Activated naive CD4-positive, alpha-beta T cell treated with anti-CD3 and anti-CD28 coated beads, Interleukin-2, amount 50 U/mL, for 72 hours (primary cell): ENCODE data around the gene ZNF335. TPM values are rescaled to one million over a fixed set of nuclear protein-coding genes. Genes with fewer than 3 reads are reported as not detected.
"Not testable (repeated sequence)": the region's sequence is repeated elsewhere in the genome, so short reads cannot be mapped to it uniquely, and the experiment has no call there.

Source experiments
- ATAC-seq, 2 donors: fragments of 150-1000 bp; cut with Tn5 transposase; 2 replicates each; pipeline ENCODE4 v1.10.0; 2021; ENCODE audit warnings: mild to moderate bottlenecking in 2 of 2, moderate library complexity in 2 of 2
- DNase-seq, 2 donors: peaks; one replicate each; pipeline ENCODE4 v3.0.0; 2021 to 2022; ENCODE audit warnings: low spot score in 2 of 2
- H3K27ac Mint-ChIP-seq, 2 donors: one replicate each; pipeline ENCODE4 v1.8.0; 2022; ENCODE audit warnings: mild to moderate bottlenecking in 2 of 2, mixed read lengths in 2 of 2
- H3K36me3 Mint-ChIP-seq, 2 donors: one replicate each; pipeline ENCODE4 v1.8.0; 2022; ENCODE audit warnings: mixed read lengths in 2 of 2
- H3K9me3 Mint-ChIP-seq, 2 donors: one replicate each; pipeline ENCODE4 v1.8.0; 2022; ENCODE audit warnings: mixed read lengths in 2 of 2
- total RNA-seq, 2 donors: library from RNA; stranded (reverse); gene quantifications; one replicate each; pipeline ENCODE4 v1.2.3, GENCODE V29; 2022

The ZNF335 gene
- total RNA-seq, 2 donors from 2014 or later: 31.0 to 62.6 TPM

DNA sequence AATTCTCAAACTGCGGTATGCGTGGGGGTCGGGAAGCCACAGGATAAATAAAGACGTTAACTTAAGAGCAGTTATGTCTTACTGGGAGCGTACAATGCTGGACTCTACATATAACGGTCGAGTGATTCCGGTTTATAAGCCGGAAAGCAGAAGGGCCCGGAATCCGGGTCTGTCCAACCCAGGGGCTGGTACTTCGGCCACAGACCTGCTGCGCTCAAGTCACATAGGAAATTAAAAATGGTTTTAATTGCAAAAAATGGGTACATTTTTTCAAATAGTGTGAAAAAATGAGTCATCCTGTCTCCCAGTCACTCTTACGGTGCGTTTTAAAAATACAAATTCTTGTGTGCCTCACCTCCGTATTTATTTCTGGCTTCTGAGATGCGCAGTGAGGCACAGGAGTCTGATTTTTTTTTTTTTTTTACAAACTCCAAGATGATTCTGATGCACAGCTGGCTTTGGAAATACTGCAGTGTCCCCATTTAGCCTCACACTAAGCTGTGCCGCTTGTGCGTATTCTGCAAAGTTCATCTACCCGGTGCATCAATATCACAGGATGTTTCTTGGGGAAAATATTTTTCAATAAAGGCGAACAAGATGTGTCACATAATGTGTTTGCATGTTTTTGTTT lies 36.5 kb downstream of the ZNF335 start:
- Mint-ChIP-seq H3K9me3 (no peaks in the 10 kb centered on the region), H3K36me3 (peaks cover 5 to 24% of the 10 kb centered on the region in 2 donors), H3K27ac (peak overlapping the region; percentile 93 to 96)
- DNase-seq (no peak), ATAC-seq (no peak)

DNA sequence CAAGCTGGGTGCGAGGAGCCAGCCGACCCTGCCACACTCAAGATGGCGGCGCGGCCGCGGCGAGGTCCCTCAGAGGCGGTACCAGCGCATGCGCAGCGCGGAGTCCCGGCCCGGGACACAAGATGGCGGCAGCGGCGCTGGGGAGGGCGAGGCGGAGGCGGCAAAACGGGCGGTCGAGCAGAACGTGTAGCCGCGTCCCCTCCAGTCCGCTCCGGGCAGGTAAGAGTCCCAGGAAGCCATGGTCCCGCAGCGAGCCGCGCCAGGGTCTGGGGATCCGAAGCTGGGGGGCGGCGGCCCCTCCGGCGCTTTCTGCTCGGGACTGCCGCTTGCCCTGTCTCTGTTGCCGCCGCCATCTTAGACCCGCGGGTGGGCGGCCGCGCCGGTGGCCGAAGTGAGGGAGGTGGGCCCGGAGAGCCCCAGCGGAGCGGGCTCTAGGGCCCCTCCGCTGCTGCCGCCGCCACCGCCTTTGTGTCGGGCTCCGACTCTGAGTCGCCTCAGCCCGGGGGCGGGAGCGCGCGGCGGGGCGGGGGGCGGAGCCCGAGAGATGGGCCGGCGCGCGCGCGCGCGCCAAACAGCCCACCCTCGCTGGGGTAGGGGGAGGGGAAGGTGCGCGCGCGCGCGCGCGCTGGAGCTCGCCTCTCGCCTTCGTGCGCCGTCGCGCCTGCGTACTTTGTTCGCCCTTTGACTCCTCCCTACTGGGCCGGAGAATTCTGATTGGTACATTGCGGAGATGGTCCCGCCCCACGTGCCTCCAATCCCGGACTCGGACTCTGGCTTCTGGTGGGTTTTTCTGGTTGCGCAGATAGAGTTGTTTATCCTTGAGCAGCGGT lies 37.2 kb downstream of the ZNF335 start, which contains the start of gene PCIF1:
TSS of gene PCIF1 (plus strand) at position 98 of the 830 bp plus-strand sequence. CDS start 4,317 bp downstream, outside the sequence.
- peaks cover 5 to 24% of the 10 kb centered on the region in 2 donors for H3K36me3 Mint-ChIP-seq

DNA sequence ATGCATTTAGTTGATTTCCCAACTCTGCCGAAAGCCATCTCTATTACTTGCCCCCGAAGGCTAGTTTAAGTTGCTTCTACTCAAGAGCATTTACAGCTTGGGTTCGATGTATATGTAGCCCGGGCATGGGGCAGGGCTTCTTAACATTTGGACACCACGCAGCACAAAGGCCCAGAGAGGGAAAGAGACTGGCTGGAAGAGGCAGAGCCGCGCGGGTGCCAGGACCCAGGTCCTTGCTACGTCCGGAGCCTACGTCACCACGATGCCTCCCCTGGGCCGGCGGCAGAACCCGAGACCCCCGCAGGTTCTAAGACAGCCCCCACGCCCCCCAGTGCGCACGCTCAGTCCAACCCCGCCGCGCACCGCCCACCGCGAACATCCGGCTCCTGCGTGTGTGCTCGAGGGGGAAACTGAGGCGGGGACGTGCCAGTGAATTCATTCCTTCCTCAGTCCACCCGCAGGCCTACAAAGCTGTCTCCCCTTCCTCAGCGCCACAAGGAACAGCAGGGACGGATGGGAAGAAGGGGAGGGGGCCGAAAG lies 37.9 kb downstream of the ZNF335 start:
- peaks cover 5 to 18% of the 10 kb centered on the region in 2 donors for H3K36me3 Mint-ChIP-seq
- DNase-seq (no peak), ATAC-seq (peak; percentile 28 to 33)
- peak overlapping the region; percentile 96 to 99 for H3K27ac Mint-ChIP-seq
- H3K9me3 Mint-ChIP-seq: no peaks in the 10 kb centered on the region

More for the DNA sequence above, 37.2 kb downstream of the ZNF335 start, which contains the start of gene PCIF1:
- DNase-seq (peak; percentile 98), ATAC-seq (peak; percentile 81 to 86)
- H3K27ac Mint-ChIP-seq: peak within 1 kb of the TSS; percentile 96 to 99
- H3K9me3 Mint-ChIP-seq: no peaks in the 10 kb centered on the region

DNA sequence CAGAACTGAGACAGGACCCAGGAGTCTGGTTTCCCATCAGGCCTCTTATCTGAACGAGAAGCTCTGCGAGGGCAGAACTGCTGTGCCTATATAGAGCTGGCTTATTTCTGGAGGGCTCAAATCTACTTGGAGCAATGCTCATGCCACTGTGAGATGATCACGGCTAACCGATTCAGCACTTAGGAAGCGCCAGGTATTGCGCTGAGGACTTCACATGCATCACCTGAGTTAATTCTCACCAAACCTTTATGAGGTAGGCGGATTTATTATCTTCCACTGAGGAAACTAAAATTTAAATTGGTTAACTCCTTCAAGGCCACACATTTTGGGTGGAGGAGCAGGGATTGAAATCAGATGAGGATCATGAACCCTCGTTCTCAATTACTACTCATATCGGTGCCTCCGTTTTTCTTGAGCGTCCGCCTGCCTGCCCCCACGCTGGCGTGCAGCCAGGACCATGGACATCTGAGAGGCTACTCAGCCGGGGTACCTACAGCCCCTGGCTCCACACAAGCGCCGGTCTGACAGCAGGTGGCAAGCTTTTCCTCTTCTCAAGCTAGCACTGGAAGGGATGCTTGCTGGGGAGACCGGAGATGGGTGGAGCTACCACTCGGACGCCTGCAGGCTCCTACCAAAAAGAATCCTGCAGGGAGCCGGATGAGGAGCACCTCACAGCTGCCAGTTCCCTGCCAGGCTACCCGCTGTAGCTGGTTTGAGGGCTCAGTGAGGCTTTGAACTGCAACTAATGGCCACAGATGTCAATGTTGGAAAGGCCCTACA lies 38.5 kb downstream of the ZNF335 start:
- DNase-seq (peak; percentile 63 to 78), ATAC-seq (peak; percentile 21 to 50)
- Mint-ChIP-seq H3K27ac (peak overlapping the region; percentile 96 to 99), H3K9me3 (no peaks in the 10 kb centered on the region), H3K36me3 (peaks cover 4 to 17% of the 10 kb centered on the region in 2 donors)

DNA sequence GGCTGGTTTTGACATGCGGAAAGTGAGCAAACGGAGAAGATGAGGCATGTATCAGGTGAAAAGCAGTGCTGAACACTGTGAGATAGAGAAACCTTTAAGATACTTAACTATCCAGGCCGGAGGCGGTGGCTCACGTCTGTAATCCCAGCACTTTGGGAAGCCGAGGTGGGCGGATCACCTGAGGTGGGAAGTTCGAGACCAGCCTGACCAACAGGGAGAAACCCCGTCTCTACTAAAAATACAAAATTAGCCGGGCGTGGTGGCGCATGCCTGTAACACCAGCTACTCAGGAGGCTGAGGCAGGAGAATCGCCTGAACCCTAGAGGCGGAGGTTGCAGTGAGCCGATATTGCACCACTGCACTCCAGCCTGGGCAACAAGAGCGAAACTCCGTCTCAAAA lies 40.3 kb downstream of the ZNF335 start:
- not testable (repeated sequence) for H3K27ac Mint-ChIP-seq, H3K36me3 Mint-ChIP-seq, DNase-seq, H3K9me3 Mint-ChIP-seq, ATAC-seq

DNA sequence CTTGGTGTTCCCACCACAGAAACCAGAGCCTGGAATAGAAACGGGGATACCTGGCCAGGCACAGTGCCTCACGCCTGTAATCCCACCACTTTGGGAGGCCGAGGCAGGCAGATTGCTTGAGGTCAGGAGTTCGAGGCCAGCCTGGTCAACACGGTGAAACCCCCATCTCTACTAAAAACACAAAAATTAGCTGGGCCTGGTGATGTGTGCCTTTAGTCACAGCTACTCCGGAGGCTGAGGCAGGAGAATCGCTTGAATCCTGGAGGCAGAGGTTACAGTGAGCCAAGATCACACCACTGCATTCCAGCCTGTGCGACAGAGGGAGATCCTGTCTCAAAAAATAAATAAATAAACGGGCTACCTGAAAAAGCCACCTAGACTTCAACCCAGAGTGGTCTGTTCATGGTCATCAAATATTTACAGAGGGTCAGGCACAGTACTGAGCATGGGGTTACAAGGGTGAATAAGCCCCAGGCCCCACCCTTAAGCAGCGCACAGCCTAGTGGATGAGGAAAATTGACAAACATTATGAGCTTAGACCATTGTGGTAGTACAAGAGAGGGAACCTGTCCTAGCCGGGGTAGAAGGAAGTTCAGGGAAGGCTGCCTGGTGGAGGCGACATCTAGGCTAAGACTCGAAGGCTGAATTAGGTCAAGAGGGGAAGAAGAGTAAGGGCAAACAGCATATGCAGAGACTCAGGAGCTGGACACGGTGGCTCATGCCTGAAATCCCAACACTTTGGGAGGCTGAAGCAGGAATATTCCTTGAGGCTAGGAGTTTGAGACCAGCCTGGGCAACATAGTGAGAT lies 44.7 kb downstream of the ZNF335 start:
- DNase-seq (no peak), ATAC-seq (no peak)
- H3K9me3 Mint-ChIP-seq: no peaks in the 10 kb centered on the region
- no peaks in the 10 kb centered on the region for H3K36me3 Mint-ChIP-seq
- peak overlapping the region in 1 of 2 donors; percentile 48 for H3K27ac Mint-ChIP-seq

DNA sequence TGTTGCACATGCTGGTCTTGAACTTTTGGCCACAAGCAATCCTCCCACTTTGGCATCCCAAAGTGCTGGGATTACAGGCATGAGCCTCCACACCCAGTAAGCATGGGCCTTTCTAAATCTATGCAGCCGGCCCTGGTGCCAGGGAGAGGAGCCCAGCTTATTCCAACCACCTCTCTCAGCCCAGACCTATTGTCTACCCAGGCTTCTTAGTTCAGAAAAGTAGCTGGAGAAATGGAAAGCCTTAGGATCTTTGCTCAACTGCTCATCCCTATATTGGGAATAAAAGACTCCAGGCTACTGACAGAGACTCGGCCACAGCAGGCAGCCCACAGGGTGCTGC lies 45.3 kb downstream of the ZNF335 start:
- ATAC-seq (no peak), DNase-seq (no peak)
- no peaks in the 10 kb centered on the region for H3K9me3 Mint-ChIP-seq
- H3K36me3 Mint-ChIP-seq: no peaks in the 10 kb centered on the region
- H3K27ac Mint-ChIP-seq: no peak overlapping the region

DNA sequence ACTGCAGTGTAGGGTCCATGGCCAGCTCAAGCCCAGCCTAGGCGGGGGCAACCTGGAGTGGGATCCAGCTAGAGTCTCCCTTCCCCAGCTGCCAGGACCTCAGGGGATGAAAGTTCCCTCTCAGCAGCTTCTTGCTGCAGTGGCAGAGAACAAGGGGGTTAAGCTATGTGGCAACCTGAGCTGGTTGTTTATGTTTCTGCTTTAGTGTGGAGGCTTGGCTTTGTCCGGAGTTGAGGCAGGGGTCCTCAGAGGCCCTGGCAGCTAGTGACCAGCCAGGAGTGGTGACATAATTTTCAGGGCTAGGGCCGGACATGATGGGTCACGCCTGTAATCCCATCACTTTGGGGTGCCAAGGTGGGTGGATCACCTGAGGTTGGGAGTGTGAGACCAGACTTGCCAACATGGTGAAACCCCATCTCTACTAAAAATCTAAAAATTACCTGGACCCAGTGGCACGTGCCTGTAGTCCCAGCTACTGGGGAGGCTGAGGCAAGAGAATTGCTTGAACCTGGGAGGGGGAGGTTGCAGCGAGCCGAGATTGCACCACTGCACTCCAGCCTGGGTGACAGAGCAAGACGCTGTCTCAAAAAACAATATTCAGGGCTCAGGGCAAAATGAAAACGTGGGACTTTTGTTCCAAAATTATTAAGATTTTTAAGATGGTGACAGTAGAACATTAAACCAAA lies 46.0 kb downstream of the ZNF335 start:
- no peak for ATAC-seq
- Mint-ChIP-seq H3K27ac (no peak overlapping the region), H3K9me3 (no peaks in the 10 kb centered on the region), H3K36me3 (no peaks in the 10 kb centered on the region)
- DNase-seq: no peak

DNA sequence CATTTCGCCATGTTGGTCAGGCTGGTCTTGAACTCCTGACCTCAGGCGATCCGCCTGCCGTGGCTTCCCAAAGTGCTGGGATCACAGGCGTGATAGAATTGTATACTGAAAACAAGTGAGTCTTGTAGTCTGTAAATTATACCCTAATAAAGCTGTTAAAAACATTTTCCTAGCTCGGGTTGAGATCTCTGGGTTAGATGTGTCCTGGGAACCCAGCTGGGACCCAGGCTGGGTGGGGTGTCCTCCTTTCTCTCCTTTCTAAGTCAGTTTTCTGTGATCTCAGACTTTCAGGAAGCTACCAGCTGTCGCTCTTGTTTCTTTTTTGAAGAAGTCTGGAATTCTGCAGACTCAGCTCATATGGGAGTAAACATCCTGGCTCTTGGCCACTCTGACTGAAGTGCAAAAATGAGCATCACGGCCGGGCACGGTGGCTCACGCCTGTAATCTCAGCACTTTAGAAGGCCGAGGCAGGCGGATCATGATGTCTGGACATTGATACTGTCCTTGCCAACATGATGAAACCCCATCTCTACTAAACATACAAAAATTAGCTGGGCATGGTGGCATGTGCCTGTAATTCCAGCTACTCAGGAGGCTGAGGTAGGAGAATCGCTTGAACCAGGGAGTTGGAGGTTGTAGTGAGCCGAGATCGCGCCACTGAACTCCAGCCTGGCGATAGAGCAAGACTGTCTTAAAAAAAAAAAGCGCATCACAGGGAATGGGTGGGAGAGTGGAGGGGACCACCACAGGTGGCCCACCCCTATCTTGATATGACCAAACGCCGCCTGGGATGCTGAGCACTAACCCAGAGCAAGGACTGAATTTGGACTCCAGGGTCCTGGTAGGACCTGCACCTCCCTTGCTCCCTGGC lies 47.4 kb downstream of the ZNF335 start:
- H3K9me3 Mint-ChIP-seq: no peaks in the 10 kb centered on the region
- no peak overlapping the region for H3K27ac Mint-ChIP-seq

DNA sequence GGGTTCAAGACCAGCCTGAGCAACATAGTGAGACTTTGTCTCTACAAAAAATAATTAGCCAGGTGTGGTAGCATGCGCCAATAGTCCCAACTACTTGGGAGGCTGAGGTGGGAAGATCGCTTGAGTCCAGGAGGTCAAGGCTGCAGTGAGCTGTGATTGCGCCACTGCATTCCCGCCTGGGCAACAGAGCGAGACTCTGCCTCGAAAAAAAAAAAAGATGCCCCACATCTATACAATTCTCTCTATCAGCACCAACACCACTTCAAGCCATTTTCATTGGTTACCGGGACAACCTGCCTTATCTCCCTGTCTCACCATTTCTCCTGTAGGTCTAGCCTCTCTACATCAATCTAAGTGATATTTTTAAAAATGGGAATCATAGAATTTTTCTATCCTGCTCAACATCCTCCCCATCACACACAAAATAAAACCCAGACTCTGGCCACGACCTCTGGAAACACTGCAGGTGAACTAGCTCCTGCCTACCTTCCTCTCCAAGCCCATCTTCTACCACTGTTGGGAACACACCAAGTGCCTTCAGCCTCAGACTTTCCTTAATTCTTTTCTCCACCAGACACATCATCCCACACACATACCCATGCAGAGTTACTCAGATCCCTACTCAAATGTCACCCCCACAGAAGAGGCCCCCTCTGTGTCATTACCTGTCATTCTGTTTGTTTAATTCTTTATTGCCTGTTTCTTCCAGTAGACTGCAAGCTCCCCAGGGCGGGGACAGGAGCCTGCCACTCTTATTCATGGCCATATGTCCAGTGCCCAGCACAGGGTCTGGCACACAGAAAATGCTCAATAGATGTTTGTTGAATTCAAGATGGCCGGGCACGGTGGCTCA lies 50.4 kb downstream of the ZNF335 start:
- ATAC-seq: peak in 1 of 2 donors; percentile 30

More for the DNA sequence above, 47.4 kb downstream of the ZNF335 start:
- ATAC-seq: no peak
- DNase-seq: no peak
- no peaks in the 10 kb centered on the region for H3K36me3 Mint-ChIP-seq

DNA sequence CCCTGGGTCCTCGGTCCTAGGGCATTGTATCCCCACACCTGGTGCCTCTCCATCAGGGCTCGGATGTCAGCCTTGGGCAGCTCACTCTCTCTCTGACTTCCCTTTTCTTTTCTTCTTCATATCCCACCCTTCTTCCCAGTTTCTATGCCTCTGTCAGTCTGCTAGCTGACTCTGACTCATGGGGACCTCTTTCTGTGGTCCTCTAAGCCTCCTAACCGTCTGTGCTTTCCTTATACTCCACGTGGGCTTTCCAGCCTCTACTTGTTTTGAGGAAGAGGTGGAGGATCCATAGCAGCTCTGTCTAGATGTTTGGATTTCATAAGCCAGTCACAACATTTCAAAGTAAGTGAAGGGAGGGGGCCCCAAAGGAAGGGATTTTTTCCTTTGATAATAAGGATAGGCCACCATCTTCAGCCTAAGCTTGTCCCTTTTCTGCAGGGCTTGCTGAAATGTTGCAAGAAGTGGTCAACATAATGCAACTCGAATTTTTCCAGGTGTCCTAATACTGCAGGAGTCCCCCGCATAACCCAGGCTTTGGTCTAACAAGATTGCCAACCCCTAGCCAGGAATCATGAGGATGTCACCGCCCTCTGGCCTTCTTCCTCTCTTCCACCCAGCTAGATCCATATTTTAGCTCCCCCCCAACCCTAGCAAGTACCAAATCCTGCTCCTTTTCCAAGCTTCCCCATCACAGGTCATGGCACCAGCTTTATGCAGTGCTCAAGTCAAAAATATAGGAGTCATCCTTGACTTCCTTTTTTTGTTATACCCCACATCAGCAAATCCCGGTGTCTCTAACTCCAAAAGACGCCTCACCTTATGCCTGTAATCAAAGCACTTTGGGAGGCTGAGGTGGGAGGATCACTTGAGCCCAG lies 51.3 kb downstream of the ZNF335 start:
- no peaks in the 10 kb centered on the region for H3K9me3 Mint-ChIP-seq
- peak overlapping the region in 1 of 2 donors; percentile 5 for H3K27ac Mint-ChIP-seq
- ATAC-seq (no peak), DNase-seq (no peak)
- no peaks in the 10 kb centered on the region for H3K36me3 Mint-ChIP-seq

More for the DNA sequence above, 50.4 kb downstream of the ZNF335 start:
- no peak for DNase-seq
- Mint-ChIP-seq H3K9me3 (no peaks in the 10 kb centered on the region), H3K36me3 (no peaks in the 10 kb centered on the region), H3K27ac (peak overlapping the region in 1 of 2 donors; percentile 8)

DNA sequence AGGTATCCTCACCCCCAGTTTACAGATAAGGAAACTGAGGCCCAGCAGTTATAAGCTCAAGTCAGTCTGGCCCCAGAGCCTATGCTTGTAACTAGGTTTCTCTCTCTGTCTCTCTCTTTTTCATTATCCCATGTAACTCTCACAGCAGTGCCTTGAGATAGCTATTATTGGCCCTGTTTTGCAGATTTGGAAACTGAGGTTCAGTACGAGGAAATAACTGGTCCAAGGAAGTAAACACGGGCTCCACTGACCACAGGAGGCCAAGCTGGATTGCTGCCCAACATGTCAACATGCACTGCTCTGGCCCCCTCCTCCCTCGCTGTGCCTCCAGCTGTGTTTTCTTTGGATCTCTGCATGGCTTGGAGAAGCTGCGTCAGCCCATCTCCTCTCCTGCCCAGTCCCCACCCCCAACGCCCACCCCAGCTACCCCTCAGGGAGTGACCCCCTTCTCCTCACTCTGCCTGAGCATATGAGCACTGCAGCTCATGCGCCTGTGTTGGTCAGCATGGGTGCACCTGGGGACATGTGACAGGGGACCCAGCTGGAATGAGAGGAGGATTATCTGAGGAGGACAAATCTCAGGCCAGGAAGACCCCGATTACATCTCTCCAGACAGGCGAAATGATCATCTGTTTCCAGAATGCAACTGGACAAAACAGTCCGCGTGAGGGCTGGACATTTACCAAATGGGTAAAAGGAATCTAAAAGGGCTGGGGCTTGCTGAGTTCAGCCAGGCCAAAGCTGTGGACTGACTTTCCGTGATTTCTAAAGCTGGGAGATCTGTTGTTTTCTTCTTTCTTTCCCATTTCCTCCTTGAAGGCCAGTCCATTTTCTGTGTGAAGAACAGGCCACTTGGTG lies 52.2 kb downstream of the ZNF335 start:
- Mint-ChIP-seq H3K9me3 (no peaks in the 10 kb centered on the region), H3K36me3 (no peaks in the 10 kb centered on the region), H3K27ac (no peak overlapping the region)
- ATAC-seq (no peak), DNase-seq (no peak)
